ENCODE data around the gene EPM2A. TPM values are rescaled to one million over a fixed set of nuclear protein-coding genes. Genes with fewer than 3 reads are reported as not detected.

The EPM2A gene
- total RNA-seq, 4 donors from 2014 or later = 2.4 to 24.4 (median 6.6) TPM

DNA sequence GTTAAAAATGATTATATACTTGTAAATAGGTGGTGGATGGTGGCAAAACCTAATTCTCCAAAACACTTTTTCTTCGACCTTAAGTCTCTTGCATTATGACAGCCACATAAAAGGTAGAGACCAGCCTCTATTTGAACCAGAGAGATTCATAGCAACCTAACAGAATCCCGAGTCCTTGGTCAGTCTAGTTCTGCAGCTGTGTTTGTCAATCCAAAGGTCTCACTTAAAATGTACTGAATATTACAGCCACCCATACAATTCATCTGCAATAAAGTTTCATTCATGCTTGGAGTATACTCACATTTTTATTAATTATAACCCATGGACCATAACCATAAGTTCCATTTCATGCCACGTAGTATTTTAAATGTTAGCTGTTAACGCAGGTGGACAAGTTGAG is 87.2 kb downstream of the EPM2A start:
- intact Hi-C loops (cut with DNase I) = no loop called here
- no peaks in the 10 kb centered on the region for H3K36me3 ChIP-seq
- no peak overlapping the region for H3K4me3 ChIP-seq
- DNase-seq = no peak
- 86 to 92% methylated on average over 4 of the region's 4 CpGs for WGBS, 2 donors
- no peaks in the 10 kb centered on the region for H3K27me3 ChIP-seq
- H3K4me1 ChIP-seq = no peaks in the 10 kb centered on the region
- no peak overlapping the region for H3K27ac ChIP-seq
- no peaks in the 10 kb centered on the region for H3K9me3 ChIP-seq
- TF ChIP-seq, protein P1, sequence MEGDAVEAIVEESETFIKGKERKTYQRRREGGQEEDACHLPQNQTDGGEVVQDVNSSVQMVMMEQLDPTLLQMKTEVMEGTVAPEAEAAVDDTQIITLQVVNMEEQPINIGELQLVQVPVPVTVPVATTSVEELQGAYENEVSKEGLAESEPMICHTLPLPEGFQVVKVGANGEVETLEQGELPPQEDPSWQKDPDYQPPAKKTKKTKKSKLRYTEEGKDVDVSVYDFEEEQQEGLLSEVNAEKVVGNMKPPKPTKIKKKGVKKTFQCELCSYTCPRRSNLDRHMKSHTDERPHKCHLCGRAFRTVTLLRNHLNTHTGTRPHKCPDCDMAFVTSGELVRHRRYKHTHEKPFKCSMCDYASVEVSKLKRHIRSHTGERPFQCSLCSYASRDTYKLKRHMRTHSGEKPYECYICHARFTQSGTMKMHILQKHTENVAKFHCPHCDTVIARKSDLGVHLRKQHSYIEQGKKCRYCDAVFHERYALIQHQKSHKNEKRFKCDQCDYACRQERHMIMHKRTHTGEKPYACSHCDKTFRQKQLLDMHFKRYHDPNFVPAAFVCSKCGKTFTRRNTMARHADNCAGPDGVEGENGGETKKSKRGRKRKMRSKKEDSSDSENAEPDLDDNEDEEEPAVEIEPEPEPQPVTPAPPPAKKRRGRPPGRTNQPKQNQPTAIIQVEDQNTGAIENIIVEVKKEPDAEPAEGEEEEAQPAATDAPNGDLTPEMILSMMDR (IDR thresholded peaks at IDR 0.05) = no peak
- TF ChIP-seq POLR2A (IDR thresholded peaks at IDR 0.05) = no peak

DNA sequence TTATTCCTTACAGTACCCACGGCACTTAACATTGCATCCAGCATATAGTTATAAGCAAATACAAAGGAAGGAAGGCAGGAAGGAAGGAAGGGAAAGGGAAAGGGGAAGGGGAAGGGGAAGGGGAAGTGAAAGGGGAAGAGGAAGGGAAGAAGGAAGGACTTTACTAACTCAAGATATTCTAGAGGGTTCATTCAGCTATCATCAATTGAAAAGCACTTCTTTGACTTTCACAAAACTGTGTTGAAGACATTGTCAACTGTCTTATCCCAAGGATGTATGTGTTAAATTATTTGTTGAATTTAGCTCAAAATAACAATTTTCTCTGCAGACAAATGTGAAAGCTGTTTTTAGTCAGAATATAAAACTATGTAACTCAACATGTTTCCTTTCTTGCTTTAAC is 87.7 kb downstream of the EPM2A start:
- Histone ChIP-seq H3K27me3 (no peaks in the 10 kb centered on the region), H3K4me3 (no peak overlapping the region), H3K36me3 (no peaks in the 10 kb centered on the region), H3K9me3 (no peaks in the 10 kb centered on the region), H3K4me1 (no peaks in the 10 kb centered on the region), H3K27ac (no peak overlapping the region)
- no peak for TF ChIP-seq POLR2A (IDR thresholded peaks at IDR 0.05)
- TF ChIP-seq, protein P1 (IDR thresholded peaks at IDR 0.05) = no peak
- 92 to 100% methylated on average over 1 of the region's 1 CpG for WGBS, 2 donors
- DNase-seq = no peak
- intact Hi-C loops (cut with DNase I) = no loop called here

DNA sequence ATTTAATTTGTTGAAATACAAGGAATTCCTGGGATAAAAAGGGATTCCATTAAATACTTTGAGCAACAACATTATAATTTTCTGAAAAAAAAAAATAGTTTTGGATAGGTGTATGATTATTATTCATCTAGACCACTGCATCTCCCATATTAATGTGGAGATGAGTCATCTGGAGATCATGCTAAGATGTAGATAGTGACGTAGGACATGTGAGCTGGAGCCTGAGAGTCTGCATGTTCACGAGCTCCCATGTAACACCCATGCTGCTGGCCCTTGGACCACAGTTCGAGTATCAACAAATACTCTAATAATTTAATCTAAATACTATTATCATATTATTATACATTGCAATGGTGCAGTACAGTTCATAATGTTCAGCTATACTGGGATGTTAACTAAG is 91.6 kb downstream of the EPM2A start:
- WGBS, 2 donors = 82 to 88% methylated on average over 3 of the region's 3 CpGs
- no peak overlapping the region for H3K27ac ChIP-seq
- H3K4me3 ChIP-seq = no peak overlapping the region
- H3K4me1 ChIP-seq = no peaks in the 10 kb centered on the region
- no peak for TF ChIP-seq POLR2A (IDR thresholded peaks at IDR 0.05)
- TF ChIP-seq, protein P1 (IDR thresholded peaks at IDR 0.05) = no peak
- DNase-seq = no peak
- H3K27me3 ChIP-seq = no peaks in the 10 kb centered on the region
- intact Hi-C loops (cut with DNase I) = no loop called here
- H3K9me3 ChIP-seq = no peaks in the 10 kb centered on the region
- no peaks in the 10 kb centered on the region for H3K36me3 ChIP-seq

DNA sequence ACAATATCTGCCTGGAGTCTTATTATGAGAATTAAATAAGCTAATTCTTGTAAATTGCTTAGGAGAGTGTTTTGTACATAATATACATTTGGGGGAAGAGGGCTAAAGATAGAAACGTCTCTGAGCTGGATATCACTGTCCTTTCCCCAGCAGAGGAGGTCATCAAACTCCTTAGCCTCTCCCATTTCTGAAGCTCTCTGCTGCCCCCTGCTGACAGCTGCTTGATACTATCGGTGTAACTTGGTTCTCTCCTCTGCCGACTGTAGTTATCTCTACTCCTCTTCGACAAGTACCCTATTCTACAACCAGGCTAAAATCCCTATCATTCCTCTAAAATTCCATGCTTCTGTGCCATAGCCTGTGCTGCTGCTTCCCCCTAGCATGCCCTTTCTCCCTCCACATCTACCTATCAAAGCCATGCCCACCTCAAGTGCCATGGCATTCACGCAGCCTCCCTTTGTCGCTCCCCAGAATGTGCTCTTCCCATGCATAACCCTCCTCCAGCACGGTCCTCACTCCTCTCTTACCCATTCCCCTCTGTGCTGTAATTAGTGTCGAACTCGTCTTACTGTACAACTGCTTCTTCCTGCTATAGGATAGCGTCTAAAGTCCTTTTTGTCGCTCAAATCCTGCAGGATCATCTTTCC is 101.2 kb downstream of the EPM2A start:
- TF ChIP-seq POLR2A (IDR thresholded peaks at IDR 0.05) = no peak
- TF ChIP-seq, protein P1 (IDR thresholded peaks at IDR 0.05) = peak; percentile 46 to 72 (median 66)
- no peak overlapping the region for H3K27ac ChIP-seq
- no peaks in the 10 kb centered on the region for H3K27me3 ChIP-seq
- intact Hi-C loops (cut with DNase I) = no loop called here
- H3K4me1 ChIP-seq = no peaks in the 10 kb centered on the region
- H3K4me3 ChIP-seq = no peak overlapping the region
- no peak for DNase-seq
- H3K9me3 ChIP-seq = no peaks in the 10 kb centered on the region
- H3K36me3 ChIP-seq = peaks cover 0 to 7% (median 0%) of the 10 kb centered on the region in 3 donors
- whole genome bisulfite sequencing, 2 donors = 51 to 52% methylated on average over 11 of the region's 11 CpGs

DNA sequence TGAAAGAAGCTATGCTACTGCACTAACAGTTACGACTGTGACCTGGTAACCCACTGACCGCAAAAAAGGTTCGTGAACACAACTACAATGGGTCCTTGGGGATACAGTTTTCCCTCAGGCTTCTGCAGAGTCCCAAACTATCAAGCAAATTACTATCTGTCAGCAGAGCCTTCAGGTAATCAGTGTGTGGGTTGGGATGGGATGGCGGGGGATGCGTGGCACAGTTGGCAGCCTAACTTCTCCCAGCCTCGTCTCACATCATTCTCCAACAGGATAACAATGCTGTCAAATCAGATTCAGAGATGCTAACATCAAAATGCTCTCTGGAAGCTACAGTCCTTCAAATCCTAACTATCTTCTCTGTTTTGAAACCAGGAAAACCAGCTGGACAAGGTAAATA is 102.3 kb downstream of the EPM2A start:
- WGBS, 2 donors = 92 to 93% methylated on average over 5 of the region's 6 CpGs
- intact Hi-C loops (cut with DNase I) = no loop called here
- no peak for DNase-seq
- H3K27ac ChIP-seq = no peak overlapping the region
- no peak for TF ChIP-seq POLR2A (IDR thresholded peaks at IDR 0.05)
- no peaks in the 10 kb centered on the region for H3K4me1 ChIP-seq
- H3K4me3 ChIP-seq = no peak overlapping the region
- H3K36me3 ChIP-seq = peaks cover 0 to 9% (median 0%) of the 10 kb centered on the region in 3 donors
- no peaks in the 10 kb centered on the region for H3K27me3 ChIP-seq
- H3K9me3 ChIP-seq = no peaks in the 10 kb centered on the region

DNA sequence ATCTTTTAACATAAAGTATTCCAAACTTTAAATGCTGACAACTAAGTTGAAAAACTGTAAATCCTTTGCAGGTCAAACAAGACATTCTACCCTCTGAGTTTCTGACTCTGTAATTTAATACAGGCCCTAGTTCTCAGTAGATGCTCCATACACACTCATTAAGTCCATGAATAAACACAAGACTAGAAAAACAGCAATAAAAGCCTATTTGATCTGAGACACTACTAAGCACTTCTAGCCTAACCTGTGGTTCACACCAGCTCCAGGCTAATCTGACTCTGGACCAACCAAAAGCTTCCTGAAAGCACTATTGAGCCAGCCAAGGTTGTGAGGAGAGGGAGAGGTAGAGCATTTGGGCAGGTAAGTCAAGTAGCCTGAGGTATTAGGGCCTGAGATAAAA is 103.9 kb downstream of the EPM2A start:
- DNase-seq = no peak
- no peaks in the 10 kb centered on the region for H3K9me3 ChIP-seq
- intact Hi-C loops (cut with DNase I) = no loop called here
- peaks cover 0 to 19% (median 0%) of the 10 kb centered on the region in 3 donors for H3K36me3 ChIP-seq
- H3K4me1 ChIP-seq = no peaks in the 10 kb centered on the region
- H3K27me3 ChIP-seq = no peaks in the 10 kb centered on the region
- no peak overlapping the region for H3K4me3 ChIP-seq
- H3K27ac ChIP-seq = no peak overlapping the region
- TF ChIP-seq, protein P1 (IDR thresholded peaks at IDR 0.05) = no peak
- TF ChIP-seq POLR2A (IDR thresholded peaks at IDR 0.05) = no peak
